ENCODE measurements around the gene SPTBN1.

Gene SPTBN1

DNA sequence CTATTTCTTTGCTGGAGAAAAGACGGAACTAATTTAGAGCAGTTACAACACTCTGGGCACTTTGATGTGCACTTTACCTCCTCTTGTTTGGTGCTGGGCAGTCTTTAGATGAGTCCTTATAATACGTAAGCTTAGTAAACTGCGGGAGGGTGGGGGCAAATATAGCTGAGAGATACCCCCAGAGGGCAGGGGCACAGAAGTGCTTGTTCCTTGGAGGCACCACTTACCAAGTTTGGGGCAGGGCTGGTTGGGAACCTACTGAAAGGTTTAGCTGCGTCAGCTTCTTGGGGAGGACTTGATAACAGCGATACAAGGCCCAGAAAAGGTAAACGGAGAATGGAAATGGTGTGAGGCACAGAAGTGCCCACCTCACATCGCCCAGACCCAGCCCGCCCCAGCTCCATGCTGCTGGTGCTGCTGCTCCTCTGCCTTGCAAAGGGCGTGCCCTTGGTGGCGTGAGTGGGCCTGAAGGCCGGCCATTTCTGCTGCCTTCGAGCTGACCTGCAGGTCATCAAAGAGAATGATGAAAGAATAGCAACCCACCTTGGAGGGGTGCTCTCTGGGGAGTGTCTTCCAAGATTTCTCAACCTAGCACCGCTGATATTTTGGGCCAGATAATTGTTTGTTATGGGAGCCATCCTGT, 139.2 kb downstream of the SPTBN1 start:
- DNase-seq, result no peak

DNA sequence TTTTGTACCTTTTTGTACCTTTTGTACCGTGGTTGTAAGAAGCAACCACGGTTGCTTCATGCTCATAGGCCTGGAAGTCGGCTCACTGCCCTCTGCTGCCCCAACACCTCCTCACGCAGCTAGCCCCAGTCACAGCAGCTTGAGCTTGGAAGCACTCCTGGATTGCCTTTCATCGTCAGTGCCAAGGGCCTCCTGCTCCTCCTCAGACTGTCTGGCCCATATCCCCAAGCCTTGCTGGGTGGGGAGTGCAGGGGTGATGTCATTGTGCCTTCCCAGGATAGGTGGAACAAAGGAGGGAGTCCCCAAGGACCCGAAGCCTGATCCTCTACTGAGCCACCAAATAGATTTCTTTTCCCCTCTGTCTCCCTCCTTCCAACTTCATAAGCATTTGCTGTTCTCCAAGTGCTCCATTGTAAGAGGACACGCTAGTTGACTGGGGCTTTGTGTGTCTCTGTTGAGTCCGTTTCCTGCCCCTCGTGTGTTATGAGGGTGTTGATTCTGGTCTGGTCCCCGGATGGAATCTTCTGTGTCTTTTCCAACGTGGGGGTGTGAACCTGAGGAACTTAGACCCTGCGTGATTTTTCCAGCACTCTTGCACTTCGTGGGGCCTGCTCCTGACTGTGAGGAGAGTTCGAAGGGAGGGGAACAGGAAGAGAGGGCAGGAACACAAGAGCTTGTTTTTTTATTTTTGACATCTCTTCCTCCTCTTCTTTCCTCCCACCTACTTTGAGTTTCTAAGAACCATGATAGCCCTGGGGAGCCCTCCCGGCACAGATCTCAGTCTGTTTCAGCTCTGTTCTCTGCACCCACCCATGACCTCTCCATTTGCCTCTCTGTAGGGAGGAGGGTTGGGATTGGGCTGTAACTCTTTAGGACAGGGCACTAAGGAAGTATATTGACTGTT, 140.1 kb downstream of the SPTBN1 start:
- DNase-seq, result no peak

DNA sequence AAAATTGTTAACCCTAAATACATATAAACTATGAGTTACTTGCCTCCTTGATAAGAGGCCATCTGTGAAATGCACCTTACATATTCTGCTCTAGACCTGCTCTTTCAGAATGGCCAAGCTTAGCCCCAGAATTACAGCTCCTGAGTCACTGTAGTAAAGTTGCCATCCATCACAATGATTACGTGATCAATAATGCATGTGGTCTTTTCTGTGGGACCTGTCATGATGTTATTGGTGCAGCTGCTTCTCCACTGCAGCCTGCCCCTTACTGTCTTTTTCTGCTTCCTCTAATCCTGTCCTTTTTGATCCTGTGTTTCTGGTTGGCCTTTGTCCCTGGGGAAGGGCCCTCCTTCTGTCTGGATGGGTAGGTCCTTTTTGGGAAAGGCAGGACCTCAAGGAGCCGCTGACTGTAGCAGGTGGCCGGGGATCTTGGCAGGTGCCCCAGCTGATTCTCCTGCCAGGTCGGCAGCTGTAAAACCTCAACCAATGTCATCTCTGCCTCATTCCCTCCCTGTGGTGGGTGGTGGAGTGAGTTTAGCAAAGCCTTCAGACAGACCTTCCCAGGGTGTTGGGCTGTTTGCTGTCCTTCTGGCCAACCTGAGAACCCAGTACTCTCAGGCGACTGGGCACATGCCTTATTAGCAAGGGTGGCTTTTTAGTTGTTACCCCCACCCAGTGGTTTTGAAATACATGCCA, 141.2 kb downstream of the SPTBN1 start:
- DNase-seq, result no peak

DNA sequence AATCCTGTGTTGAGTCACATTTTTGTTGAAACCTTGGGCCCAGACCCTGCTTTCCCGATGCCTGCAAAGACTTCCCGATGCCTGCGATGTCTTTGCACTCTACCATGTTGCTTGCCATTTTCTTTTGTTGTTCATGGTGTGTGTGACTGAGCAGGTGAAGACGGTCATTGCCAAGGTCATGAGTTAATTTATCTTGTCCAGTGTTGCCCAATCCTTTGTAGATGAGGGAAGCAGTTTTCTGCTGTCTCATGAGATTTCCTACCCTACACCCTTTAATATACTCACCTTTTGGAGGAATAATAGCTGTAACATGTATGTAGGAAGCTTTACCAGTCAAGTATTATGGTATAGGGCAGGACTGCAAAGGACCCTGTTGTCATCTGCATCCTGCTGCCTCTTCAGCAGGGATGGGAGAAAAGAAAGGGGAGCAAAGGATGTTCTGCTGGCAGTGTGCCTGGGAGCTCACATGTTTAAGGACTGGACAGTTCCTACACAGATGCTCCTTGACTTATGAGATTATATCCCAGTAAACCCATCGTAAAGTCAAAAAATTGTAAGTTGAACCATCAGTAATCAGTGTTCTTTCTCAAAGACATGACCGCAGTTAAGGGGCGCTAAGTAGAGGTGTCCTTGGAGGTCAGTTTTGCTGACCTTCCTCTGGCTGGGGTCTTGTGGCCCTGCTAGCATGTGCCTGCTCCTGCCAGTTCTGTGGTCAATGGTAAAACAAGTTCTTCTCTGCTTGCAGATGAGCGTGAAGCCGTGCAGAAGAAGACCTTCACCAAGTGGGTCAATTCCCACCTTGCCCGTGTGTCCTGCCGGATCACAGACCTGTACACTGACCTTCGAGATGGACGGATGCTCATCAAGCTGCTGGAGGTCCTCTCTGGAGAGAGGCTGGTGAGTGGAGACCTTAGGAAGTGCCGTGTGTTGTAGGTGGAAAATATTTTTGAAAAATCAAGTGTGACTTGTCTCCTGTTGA, 142.5 kb downstream of the SPTBN1 start:
- DNase-seq, result peak in 1 of 2 experiments; percentile 8

DNA sequence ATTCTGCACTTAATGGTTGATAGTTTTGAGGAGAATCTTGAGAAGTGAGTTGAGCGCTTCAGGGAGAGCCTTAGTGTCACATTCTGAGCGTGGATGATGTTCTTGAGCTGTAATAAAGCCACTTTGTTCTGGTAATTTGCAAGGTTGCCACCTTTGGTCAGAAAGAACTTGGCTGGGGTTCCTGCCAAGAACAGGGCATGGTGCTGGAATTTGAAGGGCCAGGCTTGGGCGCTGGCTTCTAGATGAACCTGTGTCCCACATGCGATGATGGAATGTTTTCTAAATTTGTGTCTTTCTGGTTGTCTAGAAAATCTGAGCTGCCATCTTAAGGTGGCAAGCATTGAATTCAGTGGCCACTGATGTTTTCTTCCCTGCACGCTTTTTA, 143.2 kb downstream of the SPTBN1 start:
- no peak for DNase-seq

DNA sequence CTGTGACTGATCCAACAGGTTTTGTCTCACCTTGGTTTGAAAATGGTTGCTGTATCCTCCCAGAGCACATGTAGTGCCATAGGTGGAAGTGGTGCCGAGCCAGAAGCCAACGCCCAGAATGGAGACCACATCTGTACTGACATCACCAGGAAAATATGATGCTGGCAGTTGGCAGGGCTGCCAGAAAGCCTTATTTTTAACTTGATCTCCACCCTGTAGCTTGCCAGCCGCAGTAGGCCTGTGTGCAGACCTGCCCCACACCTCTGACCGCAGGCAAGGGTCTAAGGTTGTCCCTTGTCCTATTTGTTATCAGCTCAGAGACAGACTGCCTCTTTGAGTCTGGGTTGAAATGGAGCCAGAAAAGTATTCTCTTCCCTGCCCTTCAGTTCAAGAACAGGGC, 143.8 kb downstream of the SPTBN1 start:
- no peak for DNase-seq

DNA sequence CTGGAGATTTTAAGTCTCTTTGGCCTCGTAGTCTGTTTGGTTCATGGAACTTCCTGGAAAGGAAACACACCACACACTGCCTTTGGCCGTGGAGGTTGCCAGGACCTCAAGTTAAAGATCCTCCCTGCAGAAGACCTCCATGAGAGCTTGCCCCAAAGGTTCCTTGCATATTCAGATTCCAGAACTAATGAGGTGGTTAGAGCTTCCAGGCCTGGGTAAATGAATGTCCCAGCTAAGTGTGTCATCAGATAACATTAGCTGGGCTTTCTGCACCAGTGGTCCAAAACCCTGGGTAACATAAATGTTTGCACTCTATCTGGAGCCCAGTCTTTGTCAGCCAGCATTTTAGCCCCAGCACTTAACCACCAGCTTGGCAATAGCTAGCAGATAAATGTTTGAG, 145.2 kb downstream of the SPTBN1 start:
- DNase-seq, result no peak

DNA sequence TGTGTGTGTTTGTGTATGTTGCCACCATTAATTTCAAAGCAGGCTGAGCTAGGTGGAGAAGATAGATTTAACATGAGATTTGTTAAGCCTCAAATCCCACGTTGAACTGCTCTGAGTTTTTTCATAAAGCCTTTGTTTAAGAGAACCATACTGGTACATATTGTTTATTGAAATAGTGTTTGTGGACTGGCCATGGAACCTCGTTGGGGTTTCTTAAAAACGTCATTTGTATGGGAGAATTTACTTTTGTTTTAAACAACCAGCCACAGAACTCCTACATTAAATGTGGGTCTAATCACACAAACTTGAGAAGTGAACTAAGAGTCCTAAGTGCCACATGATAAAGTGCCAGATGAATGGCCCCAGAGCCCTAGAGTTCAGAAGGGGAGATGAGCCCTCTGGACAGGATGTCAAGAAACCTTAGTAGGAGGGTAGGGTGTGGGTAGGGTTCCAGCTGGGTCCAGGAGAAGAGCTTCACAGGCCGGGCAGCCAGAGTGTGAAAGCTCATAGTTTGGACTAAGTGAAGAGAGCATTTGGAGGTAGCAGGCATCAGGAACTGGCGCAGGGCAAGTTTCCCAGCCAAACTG, 146.7 kb downstream of the SPTBN1 start:
- DNase-seq, result no peak

DNA sequence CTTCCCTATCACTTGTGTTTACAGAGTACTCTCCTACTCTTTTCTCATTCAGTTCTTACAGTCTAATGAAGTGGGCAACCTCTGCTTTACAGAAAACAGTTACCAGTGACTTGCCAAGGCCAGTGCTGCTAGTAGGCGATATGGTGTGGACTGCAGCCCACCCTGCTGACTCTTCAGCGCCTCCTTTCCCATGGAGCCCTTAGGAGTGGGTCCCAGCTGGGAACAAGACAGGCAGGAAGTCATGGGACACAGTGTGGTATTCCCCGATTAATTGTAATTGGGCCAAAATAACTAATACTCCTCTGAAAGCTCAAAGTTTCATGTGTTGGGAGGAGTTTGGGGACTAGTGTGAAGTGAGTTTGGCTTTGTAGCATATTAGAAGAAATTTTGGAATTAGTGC, 147.2 kb downstream of the SPTBN1 start:
- DNase-seq, result no peak

DNA sequence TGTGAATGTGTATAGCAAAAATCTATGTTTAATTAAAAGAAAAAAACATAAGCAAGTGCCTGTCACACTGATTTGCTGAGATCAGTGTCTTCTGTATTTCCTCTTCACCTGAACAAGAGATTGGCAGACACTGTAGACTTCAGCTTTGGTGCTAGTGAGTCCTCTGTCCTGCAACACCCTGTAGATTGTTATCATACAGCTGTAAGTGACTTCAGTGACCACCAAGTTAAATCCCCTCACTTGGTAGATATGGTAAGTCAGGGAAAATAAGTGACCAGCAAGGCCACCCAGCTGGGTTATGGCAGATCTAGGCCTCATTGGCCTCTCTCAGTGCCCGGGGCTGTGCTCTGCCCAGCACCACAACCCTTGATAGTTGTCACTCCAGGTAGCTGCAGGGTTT, 147.7 kb downstream of the SPTBN1 start:
- no peak for DNase-seq

DNA sequence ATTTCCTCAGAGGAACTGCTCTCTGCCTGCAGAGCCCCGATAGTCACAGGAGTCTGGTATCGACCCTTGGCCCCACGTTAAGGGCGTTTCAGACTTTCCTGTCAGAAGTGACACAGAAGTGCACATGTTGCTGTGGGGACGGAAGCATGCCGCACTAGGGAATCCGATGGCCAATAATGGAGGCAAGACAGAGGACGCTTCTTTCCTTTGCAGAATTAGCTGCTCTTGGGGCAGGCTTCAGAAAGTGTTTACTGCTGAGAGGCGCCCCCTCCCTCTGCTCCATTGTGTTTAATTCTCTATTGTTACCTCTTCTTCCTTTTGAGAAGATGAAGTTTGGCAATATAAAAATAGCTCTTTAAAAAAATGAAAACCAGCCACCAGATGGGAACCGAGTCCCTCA, 148.7 kb downstream of the SPTBN1 start:
- DNase-seq, result no peak

DNA sequence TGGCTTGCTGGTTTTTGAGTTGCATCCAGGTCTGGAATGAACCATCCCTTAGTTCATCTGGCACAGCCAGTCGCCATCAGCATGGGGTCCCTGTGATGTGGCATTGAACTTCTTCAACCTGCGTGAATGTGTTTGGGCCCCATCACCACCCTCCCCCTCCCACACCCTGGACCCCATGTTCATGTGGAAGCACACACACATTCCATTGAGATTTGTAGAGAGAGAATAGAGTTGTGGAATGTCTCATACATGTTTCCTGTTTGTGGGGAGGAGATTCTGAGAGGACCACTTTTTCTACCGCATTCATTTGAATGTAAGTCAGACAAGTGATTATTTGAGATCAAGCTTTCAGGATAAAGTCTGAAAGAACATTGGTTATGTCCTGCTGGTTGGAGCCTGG, 149.7 kb downstream of the SPTBN1 start:
- DNase-seq, result no peak

DNA sequence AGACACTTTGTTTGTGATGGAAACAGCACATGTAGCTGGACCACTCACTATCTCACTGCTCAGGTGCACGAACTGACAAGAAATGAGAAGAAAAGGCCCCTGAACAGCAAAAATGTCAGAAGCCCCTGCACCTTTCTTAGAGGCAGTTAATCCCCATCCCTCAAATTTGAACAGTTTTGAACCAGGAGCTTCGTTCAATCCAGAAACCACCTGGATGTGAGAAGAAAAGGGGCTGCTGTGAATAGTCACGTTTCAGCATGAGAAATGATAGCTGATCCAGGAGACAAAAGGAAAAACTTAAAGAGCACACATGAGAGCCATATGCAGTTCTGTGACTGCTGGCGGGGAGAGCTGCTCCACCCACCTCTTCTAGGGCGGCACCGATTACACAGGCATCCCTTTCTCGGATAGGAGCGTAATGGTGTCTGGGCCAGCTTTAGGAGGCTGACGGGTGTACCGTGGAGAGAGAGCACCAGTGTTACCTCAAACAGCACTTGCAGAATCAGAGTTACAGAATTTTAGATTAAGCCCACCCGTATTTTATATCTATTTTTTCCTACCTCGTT, 150.3 kb downstream of the SPTBN1 start:
- no peak for DNase-seq

DNA sequence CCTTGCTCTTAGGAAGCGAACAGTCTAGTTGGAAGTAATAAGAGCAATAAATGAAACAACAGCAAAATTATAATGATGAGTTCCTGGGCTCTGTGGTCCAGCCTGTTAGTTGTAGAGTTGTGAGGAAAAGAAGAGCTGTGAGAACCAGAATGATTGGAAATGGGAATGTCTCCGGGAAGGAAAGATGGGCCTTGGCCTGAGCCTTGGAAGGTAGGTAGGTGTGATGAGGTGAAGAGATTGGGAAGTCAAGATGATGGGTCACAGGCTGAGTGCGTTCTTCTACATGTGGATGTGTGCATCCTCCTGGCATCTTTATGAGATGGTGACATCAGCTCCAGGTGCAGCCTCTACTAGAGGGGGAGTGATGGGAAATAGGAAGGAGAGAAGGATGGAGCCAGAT, 152.1 kb downstream of the SPTBN1 start:
- no peak for DNase-seq

DNA sequence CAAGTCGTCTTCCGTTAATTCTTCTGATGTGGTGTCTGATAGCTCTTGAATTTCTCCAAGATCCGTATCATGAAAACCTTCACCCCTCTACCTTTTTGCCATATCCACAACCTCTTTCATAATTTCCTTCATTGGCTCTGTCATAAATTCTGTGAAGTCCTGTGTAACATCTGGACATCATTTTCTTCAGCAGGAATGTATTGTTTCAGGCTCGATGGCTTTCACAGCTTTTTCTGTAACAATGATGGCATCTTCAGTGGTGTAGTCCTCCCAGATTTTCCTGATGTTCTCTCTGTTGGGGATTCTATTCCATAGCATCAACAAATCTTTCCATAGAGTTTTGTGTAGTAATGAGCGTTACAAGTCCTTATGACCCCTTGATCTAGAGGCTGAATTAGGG, 153.1 kb downstream of the SPTBN1 start:
- DNase-seq, result no peak

DNA sequence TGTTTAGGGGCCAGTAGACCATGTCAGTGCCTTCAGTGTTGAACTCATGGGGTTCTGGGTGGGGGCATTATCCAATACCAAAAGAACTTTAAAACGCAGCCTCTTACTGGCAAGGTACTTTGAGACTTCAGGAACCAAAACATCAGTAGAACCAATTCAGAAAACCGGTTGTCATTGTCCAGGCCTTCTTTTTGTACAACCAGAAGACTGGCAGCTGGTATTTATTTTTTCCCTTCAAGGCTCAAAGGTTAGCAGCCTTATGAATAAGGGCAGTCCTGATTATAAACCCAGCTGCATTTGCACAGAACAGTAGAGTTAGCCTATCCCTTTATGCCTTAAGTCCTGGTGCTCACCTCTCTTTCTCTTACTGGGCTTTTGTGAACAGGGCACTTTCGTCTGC, 153.5 kb downstream of the SPTBN1 start:
- DNase-seq, result no peak

DNA sequence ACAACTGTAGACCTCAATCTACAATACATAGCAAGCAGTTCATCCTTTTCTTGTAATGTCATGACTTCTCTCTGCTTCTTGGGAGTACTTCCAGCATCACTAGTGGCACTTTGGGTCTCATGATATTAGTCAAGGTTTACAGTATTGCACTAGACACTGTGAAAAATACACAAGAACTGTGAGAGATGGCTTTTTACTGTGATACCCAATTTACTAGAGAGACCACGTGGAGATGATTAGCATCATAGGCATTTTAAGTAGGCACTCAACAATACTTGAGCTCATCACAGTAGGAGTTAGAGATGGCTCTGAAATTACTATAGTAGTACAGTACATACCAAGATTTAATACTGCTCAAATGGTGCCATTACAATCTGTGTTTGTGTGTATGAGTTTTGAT, 154.6 kb downstream of the SPTBN1 start:
- peak in 1 of 2 experiments; percentile 48 for DNase-seq

DNA sequence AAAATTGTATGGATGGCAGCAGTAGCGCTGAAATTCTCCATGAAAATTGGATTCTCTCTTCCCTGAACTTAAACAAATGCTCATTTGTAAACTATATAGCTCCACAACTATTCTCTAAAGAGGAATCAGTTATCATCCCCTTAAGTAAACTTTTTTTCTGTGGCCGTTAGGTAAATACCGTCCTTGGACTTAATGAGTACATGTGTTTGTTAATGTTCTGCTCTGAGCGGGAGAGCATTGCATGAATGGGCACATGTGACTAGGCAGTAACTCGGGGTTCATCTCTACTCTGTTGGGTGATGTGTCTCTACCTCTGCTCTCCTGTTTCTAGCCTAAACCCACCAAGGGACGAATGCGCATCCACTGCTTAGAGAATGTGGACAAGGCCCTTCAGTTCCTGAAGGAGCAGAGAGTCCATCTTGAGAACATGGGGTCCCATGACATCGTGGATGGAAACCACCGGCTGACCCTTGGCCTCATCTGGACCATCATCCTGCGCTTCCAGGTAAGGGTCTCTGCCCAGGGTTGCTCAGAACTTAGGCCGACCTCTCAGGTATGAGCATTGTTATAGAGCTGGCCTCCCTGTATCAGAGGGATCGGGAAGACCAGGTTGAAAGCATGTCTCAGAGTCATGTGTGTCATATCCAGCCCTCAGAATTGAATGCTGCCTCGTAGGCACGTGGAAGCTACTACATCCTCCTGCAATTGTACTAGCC, 155.9 kb downstream of the SPTBN1 start:
- DNase-seq, result no peak

DNA sequence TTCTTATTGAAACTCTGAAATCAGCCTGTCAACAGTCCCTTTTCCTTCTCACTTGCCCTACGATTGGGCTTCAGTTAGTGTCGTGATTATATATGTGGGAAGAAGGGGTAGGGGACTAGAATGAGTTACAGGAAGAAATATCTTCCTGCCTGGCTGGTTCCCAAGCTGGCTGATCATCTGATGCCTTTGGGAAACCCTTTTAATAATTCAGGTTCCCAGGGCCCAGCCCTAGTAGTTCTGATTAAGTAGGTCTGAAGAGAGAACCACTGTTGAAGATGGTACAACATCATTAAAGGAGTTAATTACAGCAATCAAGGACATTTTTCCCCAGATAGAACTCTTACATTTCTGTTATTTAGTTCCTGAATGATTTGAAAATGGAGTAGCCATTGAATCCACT, 157.3 kb downstream of the SPTBN1 start:
- DNase-seq, result no peak

DNA sequence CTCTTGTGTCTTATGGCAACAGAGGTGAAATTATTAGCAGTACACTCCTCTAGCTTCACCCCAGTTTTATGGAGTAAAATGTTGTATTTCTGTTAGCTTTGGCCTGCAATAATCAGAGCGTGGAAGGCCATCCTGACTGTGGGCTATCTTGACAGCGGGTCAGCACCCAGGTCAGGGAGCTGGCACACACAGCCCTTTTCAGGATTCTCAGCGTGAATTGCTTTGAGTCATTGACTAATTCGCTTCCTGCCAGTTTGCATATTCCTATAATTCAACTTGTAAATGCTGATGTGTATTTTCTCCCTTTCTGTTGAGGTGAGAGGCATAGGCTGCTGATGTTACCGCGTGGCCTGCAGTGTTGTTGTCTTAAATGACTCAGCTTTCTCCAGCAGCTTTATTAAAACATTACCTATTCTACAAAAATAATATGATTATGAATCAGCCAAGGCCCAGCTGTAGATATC, 157.7 kb downstream of the SPTBN1 start:
- no peak for DNase-seq

DNA sequence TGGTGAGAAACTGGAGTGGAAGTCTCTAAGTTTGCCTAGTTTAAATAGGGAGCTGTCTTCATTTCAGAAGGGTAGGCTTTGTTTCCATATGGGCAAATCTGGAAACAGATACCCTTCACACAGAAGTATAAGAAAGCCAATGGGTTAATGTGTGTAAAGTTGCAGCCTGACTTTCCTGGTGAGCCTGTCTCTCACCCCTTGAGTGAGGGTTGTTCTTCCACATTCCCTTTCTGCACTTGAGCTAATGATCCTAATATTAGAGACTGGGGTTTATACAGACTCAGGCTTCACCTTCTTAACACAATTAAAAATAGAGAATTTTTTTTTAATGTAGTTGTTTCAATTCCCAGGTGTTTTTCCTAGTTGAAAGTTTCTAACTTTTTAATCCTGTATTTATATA, 158.7 kb downstream of the SPTBN1 start:
- DNase-seq, result no peak

Measured in NCI-H524 (cell line).